Measurements from ENCODE around the gene ATP6V0C. TPM values are rescaled to one million over a fixed set of nuclear protein-coding genes. Genes with fewer than 3 reads are reported as not detected.

The ATP6V0C gene
- polyA plus RNA-seq, 3 donors: 176 to 310 (median 187) TPM

DNA sequence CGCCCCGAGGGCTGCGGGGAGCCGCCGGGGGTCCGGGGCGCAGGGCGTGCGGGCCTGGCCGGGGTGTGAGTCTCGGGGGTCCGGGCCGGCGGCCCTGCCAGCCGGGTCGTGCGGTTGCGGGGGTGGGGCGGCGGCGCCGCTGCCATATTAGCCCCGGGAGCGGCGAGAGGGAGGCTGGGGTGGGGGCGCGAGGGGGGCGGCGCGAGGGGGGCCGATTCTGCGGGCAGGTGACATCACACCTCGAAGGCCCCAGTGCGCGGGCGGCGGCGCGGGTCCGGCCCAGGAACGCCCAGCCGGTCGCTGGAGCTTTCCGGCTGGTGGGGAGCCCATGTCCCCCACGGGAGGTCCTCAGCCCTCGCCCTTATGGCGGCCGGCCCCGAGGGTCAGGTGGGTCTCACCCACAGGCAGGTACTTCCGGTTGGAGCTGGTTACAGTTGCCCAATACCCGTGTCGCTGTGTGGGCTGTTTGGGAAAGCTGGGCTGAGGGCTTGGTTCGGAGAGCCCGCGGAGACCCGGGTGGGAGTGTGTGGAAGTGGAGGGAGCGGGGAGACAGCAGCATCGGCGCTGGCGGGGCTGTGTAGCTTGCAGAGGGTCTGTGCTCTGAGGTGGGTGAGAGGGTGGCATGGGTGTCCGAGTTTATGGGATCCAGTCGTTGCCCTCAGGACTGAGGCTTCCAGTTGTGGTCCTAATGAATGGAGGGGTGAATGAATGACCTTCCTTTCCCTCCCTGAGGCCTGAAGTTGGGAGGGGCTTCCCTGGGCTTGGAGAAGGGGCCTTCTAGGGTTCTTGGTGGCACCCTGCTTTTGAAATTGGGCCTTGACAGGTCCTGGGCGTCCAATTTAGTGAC, 804 bp downstream of the ATP6V0C start:
- H3K27ac ChIP-seq (ENCODE audit: low read depth in 1 of 2, low read length in 2 of 2): peak overlapping the region; percentile 96
- peaks cover 2 to 6% (median 6%) of the 10 kb centered on the region in 3 donors for H3K27me3 Mint-ChIP-seq (ENCODE audit: low read depth in 3 of 3)
- H3K27ac Mint-ChIP-seq: peak overlapping the region; percentile 99 to 100 (median 99)
- peaks cover 77% of the 10 kb centered on the region for H3K79me2 ChIP-seq (ENCODE audit: insufficient read depth, low read length)
- intact Hi-C loops (cut with micrococcal nuclease): no loop called here
- no peak for TF ChIP-seq CTCF (IDR thresholded peaks at IDR 0.05)
- H3K9me3 Mint-ChIP-seq: peaks cover 0 to 9% (median 0%) of the 10 kb centered on the region in 7 donors
- no peaks in the 10 kb centered on the region for H3K9me3 ChIP-seq (replicated peaks in 1 of 2; ENCODE audit: control insufficient read depth in 1 of 2, insufficient read depth in 1 of 2, low read length in 2 of 2)
- H3K36me3 Mint-ChIP-seq: peaks cover 30 to 41% of the 10 kb centered on the region in 2 donors
- peaks cover 51% of the 10 kb centered on the region for H4K20me1 ChIP-seq (ENCODE audit: insufficient read depth, low read length)
- peak overlapping the region; percentile 98 to 99 for H3K4me3 Mint-ChIP-seq
- H3K27me3 ChIP-seq (ENCODE audit: control insufficient read depth in 2 of 2, insufficient read depth in 2 of 2, low read length in 2 of 2): no peaks in the 10 kb centered on the region
- peaks cover 6 to 13% of the 10 kb centered on the region in 2 donors for H3K36me3 ChIP-seq (replicated peaks in 1 of 2; ENCODE audit: control insufficient read depth in 1 of 2, insufficient read depth in 2 of 2, low read length in 2 of 2)
- H3K4me3 ChIP-seq (replicated peaks in 1 of 3; ENCODE audit: low read depth in 2 of 3, low read length in 3 of 3): peak overlapping the region; percentile 73 to 100 (median 92)
- peaks cover 82% of the 10 kb centered on the region for H3K4me1 Mint-ChIP-seq
- 0% methylated on average over 47 of the region's 63 CpGs for WGBS (ENCODE audit: insufficient coverage)
- H3K4me1 ChIP-seq (ENCODE audit: control insufficient read depth in 1 of 2, insufficient read depth in 2 of 2, low read length in 2 of 2): peaks cover 73 to 86% of the 10 kb centered on the region in 2 donors
- peak in 2 of 3 donors; percentile 16 to 47 for DNase-seq
- H3K9ac ChIP-seq (ENCODE audit: insufficient read depth, low read length, poor library complexity, severe bottlenecking): peak overlapping the region; percentile 98
- peak overlapping the region; percentile 99 for H3K4me2 ChIP-seq (replicated peaks; ENCODE audit: extremely low read depth, low read length, poor library complexity, severe bottlenecking)
- no peak overlapping the region for H2AFZ ChIP-seq (ENCODE audit: insufficient read depth, low read depth, low read length, poor library complexity, severe bottlenecking)

DNA sequence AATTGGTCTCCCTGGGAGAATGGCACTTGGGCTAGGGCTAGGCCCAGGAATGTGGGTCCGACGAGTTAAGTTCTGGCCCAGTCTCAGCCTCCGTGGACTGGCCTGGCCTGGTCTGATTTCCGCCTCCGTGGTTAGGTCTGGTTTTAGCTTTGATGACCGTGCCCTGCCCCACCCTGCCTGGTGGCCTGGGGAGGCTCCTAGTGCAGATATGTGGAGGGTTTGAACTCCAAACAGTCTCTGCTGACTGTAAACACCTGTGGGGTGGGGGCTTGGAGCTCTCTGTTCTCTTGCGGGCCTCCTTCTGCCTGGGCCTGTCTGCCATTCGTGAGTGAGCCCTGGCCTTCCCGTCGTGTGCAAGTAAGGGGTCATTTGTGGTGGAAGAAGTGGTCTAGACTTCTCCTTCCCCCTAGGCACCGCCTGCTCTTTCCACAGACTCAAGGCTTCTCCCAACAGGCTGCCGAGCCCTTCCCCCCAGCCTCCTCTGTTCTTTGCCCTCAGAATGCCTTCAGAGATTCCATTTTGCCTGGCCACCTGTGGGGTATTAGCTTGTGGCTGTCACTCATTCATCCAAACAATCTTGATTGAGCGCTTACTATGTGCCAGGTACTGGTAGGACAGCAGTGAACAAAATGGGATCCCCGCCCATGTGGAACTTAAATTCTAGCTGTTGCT, 1.6 kb downstream of the ATP6V0C start:
- H3K9me3 Mint-ChIP-seq: peaks cover 0 to 8% (median 0%) of the 10 kb centered on the region in 7 donors
- peak; percentile 37 to 65 (median 53) for DNase-seq
- H3K9ac ChIP-seq (ENCODE audit: insufficient read depth, low read length, poor library complexity, severe bottlenecking): peak overlapping the region; percentile 98
- peaks cover 79% of the 10 kb centered on the region for H3K79me2 ChIP-seq (ENCODE audit: insufficient read depth, low read length)
- H3K4me2 ChIP-seq (replicated peaks; ENCODE audit: extremely low read depth, low read length, poor library complexity, severe bottlenecking): peak overlapping the region; percentile 99
- H3K9me3 ChIP-seq (replicated peaks in 1 of 2; ENCODE audit: control insufficient read depth in 1 of 2, insufficient read depth in 1 of 2, low read length in 2 of 2): no peaks in the 10 kb centered on the region
- 21% methylated on average over 7 of the region's 14 CpGs for WGBS (ENCODE audit: insufficient coverage)
- peaks cover 79% of the 10 kb centered on the region for H3K4me1 Mint-ChIP-seq
- H3K27me3 Mint-ChIP-seq (ENCODE audit: low read depth in 3 of 3): peaks cover 2 to 6% (median 6%) of the 10 kb centered on the region in 3 donors
- TF ChIP-seq CTCF (IDR thresholded peaks at IDR 0.05): no peak
- no peaks in the 10 kb centered on the region for H3K27me3 ChIP-seq (ENCODE audit: control insufficient read depth in 2 of 2, insufficient read depth in 2 of 2, low read length in 2 of 2)
- intact Hi-C loops (cut with micrococcal nuclease): no loop called here
- H3K4me3 Mint-ChIP-seq: peak overlapping the region; percentile 98 to 99
- H3K4me3 ChIP-seq (replicated peaks in 1 of 3; ENCODE audit: low read depth in 2 of 3, low read length in 3 of 3): peak overlapping the region; percentile 73 to 100 (median 92)
- H3K36me3 Mint-ChIP-seq: peaks cover 35 to 45% of the 10 kb centered on the region in 2 donors
- H3K27ac ChIP-seq (ENCODE audit: low read depth in 1 of 2, low read length in 2 of 2): peak overlapping the region; percentile 96
- H3K27ac Mint-ChIP-seq: peak overlapping the region; percentile 99 to 100 (median 99)
- peaks cover 55% of the 10 kb centered on the region for H4K20me1 ChIP-seq (ENCODE audit: insufficient read depth, low read length)
- H3K4me1 ChIP-seq (ENCODE audit: control insufficient read depth in 1 of 2, insufficient read depth in 2 of 2, low read length in 2 of 2): peaks cover 69 to 83% of the 10 kb centered on the region in 2 donors
- no peak overlapping the region for H2AFZ ChIP-seq (ENCODE audit: insufficient read depth, low read depth, low read length, poor library complexity, severe bottlenecking)
- peaks cover 8 to 14% of the 10 kb centered on the region in 2 donors for H3K36me3 ChIP-seq (replicated peaks in 1 of 2; ENCODE audit: control insufficient read depth in 1 of 2, insufficient read depth in 2 of 2, low read length in 2 of 2)

Measured in CD14-positive monocyte (primary cell).